GM23338 (cell line): ENCODE results near the gene TENT4B.

Source experiments
- CREB1 ChIP-seq: fragments of 250-450 bp; sonication (Bioruptor Pico); IDR thresholded peaks from 2 replicates; pipeline ENCODE4 v1.5.0; 2020; ENCODE audit warnings: low read depth, mild to moderate bottlenecking, moderate library complexity
- EZH2 ChIP-seq: fragments of 200-600 bp; sonication (generic); IDR thresholded peaks from one replicate; pipeline ENCODE4 v1.8.0; 2017; ENCODE audit warnings: antibody characterized with exemption, mild to moderate bottlenecking, low read depth; ENCODE audit not compliant: unreplicated experiment
- EZH2phosphoT487 ChIP-seq: fragments of 200-600 bp; sonication (generic); IDR thresholded peaks from one replicate; pipeline ENCODE4 v1.8.1; 2018; ENCODE audit warnings: antibody characterized with exemption; ENCODE audit not compliant: unreplicated experiment
- TF ChIP-seq, protein P1 (sequence below), 2 experiments: fragments of 200-600 bp in 1 of 2; sonication (generic) in 1 of 2; conservative IDR thresholded peaks; 2 replicates each; pipeline versions ENCODE4 v1.5.1 to v1.6.1; 2016 to 2017; ENCODE audit warnings: antibody characterized with exemption in 2 of 2, low read depth in 2 of 2, mild to moderate bottlenecking in 2 of 2, moderate library complexity in 1 of 2

DNA sequence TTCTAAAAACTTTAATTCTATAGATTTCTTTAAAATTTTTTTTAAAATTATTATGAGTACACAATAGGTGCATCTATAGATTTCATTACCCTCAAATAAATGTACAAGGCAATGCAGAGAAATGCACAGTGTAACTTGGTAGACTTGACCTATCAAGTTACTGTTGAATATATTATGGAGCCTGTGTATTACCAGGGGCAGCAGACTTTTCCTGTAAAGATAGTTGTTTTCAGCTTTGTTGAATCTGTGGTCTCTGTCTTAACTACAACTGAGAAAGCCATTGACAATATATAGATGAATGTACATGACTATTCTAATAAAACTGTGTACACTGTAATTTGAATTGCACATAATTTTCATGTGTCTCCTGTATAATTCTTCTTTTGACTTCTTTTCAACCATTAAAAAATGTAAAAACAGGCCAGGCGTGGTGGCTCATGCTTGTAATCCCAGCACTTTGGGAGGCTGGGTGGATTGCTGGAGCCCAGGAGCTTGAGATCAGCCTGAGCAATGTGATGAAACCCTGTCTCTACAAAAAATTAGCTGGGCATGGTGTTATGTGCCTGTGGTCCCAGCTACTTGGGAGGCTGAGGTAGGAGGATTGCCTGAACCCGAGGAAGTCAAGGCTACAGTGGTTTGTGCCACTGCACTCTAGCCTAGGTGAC, 39.4 kb downstream of the TENT4B start:
- no peak for TF ChIP-seq CREB1 (CRISPR knock-in tag)
- TF ChIP-seq, protein P1, sequence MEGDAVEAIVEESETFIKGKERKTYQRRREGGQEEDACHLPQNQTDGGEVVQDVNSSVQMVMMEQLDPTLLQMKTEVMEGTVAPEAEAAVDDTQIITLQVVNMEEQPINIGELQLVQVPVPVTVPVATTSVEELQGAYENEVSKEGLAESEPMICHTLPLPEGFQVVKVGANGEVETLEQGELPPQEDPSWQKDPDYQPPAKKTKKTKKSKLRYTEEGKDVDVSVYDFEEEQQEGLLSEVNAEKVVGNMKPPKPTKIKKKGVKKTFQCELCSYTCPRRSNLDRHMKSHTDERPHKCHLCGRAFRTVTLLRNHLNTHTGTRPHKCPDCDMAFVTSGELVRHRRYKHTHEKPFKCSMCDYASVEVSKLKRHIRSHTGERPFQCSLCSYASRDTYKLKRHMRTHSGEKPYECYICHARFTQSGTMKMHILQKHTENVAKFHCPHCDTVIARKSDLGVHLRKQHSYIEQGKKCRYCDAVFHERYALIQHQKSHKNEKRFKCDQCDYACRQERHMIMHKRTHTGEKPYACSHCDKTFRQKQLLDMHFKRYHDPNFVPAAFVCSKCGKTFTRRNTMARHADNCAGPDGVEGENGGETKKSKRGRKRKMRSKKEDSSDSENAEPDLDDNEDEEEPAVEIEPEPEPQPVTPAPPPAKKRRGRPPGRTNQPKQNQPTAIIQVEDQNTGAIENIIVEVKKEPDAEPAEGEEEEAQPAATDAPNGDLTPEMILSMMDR (conservative IDR thresholded peaks at IDR 0.05; ENCODE audit: low read depth in 2 of 2) = no peak
- TF ChIP-seq EZH2phosphoT487 = no peak
- no peak for TF ChIP-seq EZH2
